Breast epithelium (tissue), 3 donors: ENCODE data around the gene SPOP.

Source experiments
- CTCF ChIP-seq, 3 donors: fragments of 450-650 bp; IDR thresholded peaks; one replicate each; pipeline ENCODE4 v1.5.1; 2016 to 2017; ENCODE audit warnings: antibody characterized with exemption in 3 of 3, mild to moderate bottlenecking in 3 of 3, moderate library complexity in 3 of 3
- POLR2A ChIP-seq: fragments of 450-650 bp; IDR thresholded peaks from one replicate; pipeline ENCODE4 v1.6.1; 2016; ENCODE audit warnings: antibody characterized with exemption, mild to moderate bottlenecking, moderate library complexity

- TF ChIP-seq CTCF (IDR thresholded peaks at IDR 0.05) (peak; percentile 20 to 63 (median 45)), POLR2A (no peak)
Measured at GRCh38 chr17:49557312-49558024, 120.4 kb downstream of the SPOP start.
